GM15510 (cell line): Measurements from ENCODE around the gene ZRSR2.

Experiments
- POLR2A ChIP-seq: IDR thresholded peaks from 3 replicates; pipeline ENCODE4 v1.6.1; 2011; ENCODE audit warnings: borderline replicate concordance; ENCODE audit not compliant: insufficient read length; ENCODE audit errors: extremely low read depth

Gene ZRSR2

GRCh38 chrX:15858051-15858450, 67.8 kb downstream of the ZRSR2 start:
- TF ChIP-seq POLR2A = no peak

GRCh38 chrX:15860921-15861320, 70.6 kb downstream of the ZRSR2 start:
- TF ChIP-seq POLR2A = no peak

- TF ChIP-seq POLR2A = no peak
Observed at GRCh38 chrX:15864023-15864422, 73.7 kb downstream of the ZRSR2 start.

- TF ChIP-seq POLR2A = no peak
Observed at GRCh38 chrX:15864629-15865028, 74.3 kb downstream of the ZRSR2 start.

- TF ChIP-seq POLR2A = no peak
Observed at GRCh38 chrX:15866147-15866546, 75.9 kb downstream of the ZRSR2 start.

- no peak for TF ChIP-seq POLR2A
Observed at GRCh38 chrX:15869695-15870094, 79.4 kb downstream of the ZRSR2 start.

- no peak for TF ChIP-seq POLR2A
Observed at GRCh38 chrX:15870310-15870709, 80.0 kb downstream of the ZRSR2 start.
